ENCODE results near the gene MPC2.

MPC2 gene

GRCh38 chr1:167911413-167911812 lies 25.5 kb downstream of the MPC2 start:
- no peak for TF ChIP-seq CTCF (IDR thresholded peaks at IDR 0.05; ENCODE audit: insufficient read depth, low read depth, low read length, missing control alignments)
- no peak for DNase-seq (ENCODE audit: low read depth)
- H3K4me3 ChIP-seq (ENCODE audit: low read depth, low read length): no peak overlapping the region

- no peak overlapping the region for H3K4me3 ChIP-seq (ENCODE audit: low read depth, low read length)
- DNase-seq (ENCODE audit: low read depth): no peak
- TF ChIP-seq CTCF (IDR thresholded peaks at IDR 0.05; ENCODE audit: insufficient read depth, low read depth, low read length, missing control alignments): no peak
Measured at GRCh38 chr1:167910530-167910929, 26.3 kb downstream of the MPC2 start.

- peak; percentile 59 for DNase-seq (ENCODE audit: low read depth)
- TF ChIP-seq CTCF (IDR thresholded peaks at IDR 0.05; ENCODE audit: insufficient read depth, low read depth, low read length, missing control alignments): no peak
- no peak overlapping the region for H3K4me3 ChIP-seq (ENCODE audit: low read depth, low read length)
Measured at GRCh38 chr1:167909691-167910180, 27.1 kb downstream of the MPC2 start.

GRCh38 chr1:167905671-167906070 lies 31.2 kb downstream of the MPC2 start:
- TF ChIP-seq CTCF (IDR thresholded peaks at IDR 0.05; ENCODE audit: insufficient read depth, low read depth, low read length, missing control alignments): no peak
- no peak overlapping the region for H3K4me3 ChIP-seq (ENCODE audit: low read depth, low read length)
- no peak for DNase-seq (ENCODE audit: low read depth)

GRCh38 chr1:167905182-167905581 lies 31.7 kb downstream of the MPC2 start:
- TF ChIP-seq CTCF (IDR thresholded peaks at IDR 0.05; ENCODE audit: insufficient read depth, low read depth, low read length, missing control alignments): no peak
- no peak for DNase-seq (ENCODE audit: low read depth)
- no peak overlapping the region for H3K4me3 ChIP-seq (ENCODE audit: low read depth, low read length)

GRCh38 chr1:167904652-167905130 lies 32.2 kb downstream of the MPC2 start:
- no peak overlapping the region for H3K4me3 ChIP-seq (ENCODE audit: low read depth, low read length)
- no peak for DNase-seq (ENCODE audit: low read depth)
- no peak for TF ChIP-seq CTCF (IDR thresholded peaks at IDR 0.05; ENCODE audit: insufficient read depth, low read depth, low read length, missing control alignments)

- no peak overlapping the region for H3K4me3 ChIP-seq (ENCODE audit: low read depth, low read length)
- no peak for DNase-seq (ENCODE audit: low read depth)
- TF ChIP-seq CTCF (IDR thresholded peaks at IDR 0.05; ENCODE audit: insufficient read depth, low read depth, low read length, missing control alignments): no peak
Measured at GRCh38 chr1:167900907-167901306, 36.0 kb downstream of the MPC2 start.

All from GM12865 (cell line).